Lung (tissue), 16 donors: ENCODE results near the gene CPD. TPM values are rescaled to one million over a fixed set of nuclear protein-coding genes. Genes with fewer than 3 reads are reported as not detected.

Experiments used
- ATAC-seq: fragments of 200-7000 bp; cut with Tn5 transposase; one replicate; pipeline ENCODE4 v1.9.1; 2020; ENCODE audit warnings: moderate number of reproducible peaks; ENCODE audit not compliant: insufficient read depth, low FRiP score
- DNase-seq, 3 donors: peaks; one replicate each; pipeline ENCODE4 v3.0.0-alpha.2; 2013 to 2017
- H3K27ac ChIP-seq, 2 donors: one replicate each; pipeline ENCODE4 v1.5.1; 2013; ENCODE audit warnings: mild to moderate bottlenecking in 2 of 2, moderate library complexity in 2 of 2, control low read depth in 1 of 2, inconsistent platforms in 1 of 2, low read depth in 1 of 2, low read length in 1 of 2
- H3K27me3 ChIP-seq, 3 donors: one replicate each; pipeline ENCODE4 v1.5.1; 2013; ENCODE audit warnings: low read length in 2 of 3; ENCODE audit not compliant: control insufficient read depth in 3 of 3, insufficient read depth in 3 of 3
- H3K36me3 ChIP-seq, 4 donors: one replicate each; pipeline ENCODE4 v1.5.1; 2013; ENCODE audit warnings: low read length in 4 of 4, mild to moderate bottlenecking in 1 of 4, moderate library complexity in 1 of 4; ENCODE audit not compliant: control insufficient read depth in 4 of 4, insufficient read depth in 4 of 4
- H3K4me1 ChIP-seq, 5 donors: one replicate each; pipeline ENCODE4 v1.5.1; 2013; ENCODE audit warnings: low read length in 5 of 5, mild to moderate bottlenecking in 2 of 5, moderate library complexity in 1 of 5; ENCODE audit not compliant: control insufficient read depth in 5 of 5, insufficient read depth in 5 of 5
- H3K4me3 ChIP-seq: one replicate; pipeline ENCODE4 v1.5.1; 2013; ENCODE audit warnings: mild to moderate bottlenecking, control low read depth, moderate library complexity
- H3K9ac ChIP-seq, 2 donors: one replicate each; pipeline ENCODE4 v1.5.1; 2013; ENCODE audit warnings: low read length in 2 of 2, control low read depth in 1 of 2; ENCODE audit not compliant: insufficient read depth in 1 of 2
- H3K9me3 ChIP-seq, 4 donors: one replicate each; pipeline ENCODE4 v1.5.1; 2013; ENCODE audit warnings: low read length in 3 of 4, mild to moderate bottlenecking in 1 of 4, moderate library complexity in 1 of 4; ENCODE audit not compliant: control insufficient read depth in 4 of 4, insufficient read depth in 3 of 4
- CTCF ChIP-seq: IDR thresholded peaks from 2 replicates; pipeline ENCODE4 v1.5.1; 2012; ENCODE audit warnings: mild to moderate bottlenecking; ENCODE audit errors: control extremely low read depth, extremely low read depth
- WGBS, 2 donors: extraction: QIAGEN DNeasy Blood & Tissue Kit; methylation state at CpG; one replicate each; pipeline ENCODE4 v1.1.7; 2013; 5-methylcytosine and 5-hydroxymethylcytosine counted together
- long read RNA-seq, 5 donors: transcript quantifications; one replicate each; lab custom pipeline, GENCODE V29; 2026
- polyA plus RNA-seq, 2 donors: library from polyadenylated mRNA; stranded (reverse); fragments of 200-250 nt; gene quantifications; one replicate each; pipeline ENCODE4 v1.2.1, GENCODE V29; 2013
- total RNA-seq, 2 donors: library from RNA; depleted of rRNA in 1 of 2; stranded (reverse); fragments of >200 nt in 1 of 2; gene quantifications; one replicate each; pipeline ENCODE4 v1.2.1, GENCODE V29; 2014 to 2021
- donor health status: control.
- donor health status: control.
- donor health status: Bipolar disorder and iron deficiency.
- donor health status: healthy.
- donor health status: DM: yes; HTN: yes; CAD: no.

Gene CPD
- 100 to 1,000 TPM; 106 to 126 TPM for total RNA-seq
- polyA plus RNA-seq: 10 to 100 TPM; 11.1 to 69.8 TPM
- long read RNA-seq, donor 1, full-length matches to known transcripts: 8 of 33 reads
- long read RNA-seq, donor 1, partial matches to known transcripts: 25 of 33 reads
- long read RNA-seq, donor 1, other reads (novel, unspliced or antisense): 0 of 33 reads
- long read RNA-seq, donor 2, partial matches to known transcripts: 0 of 1 reads
- long read RNA-seq, donor 2, other reads (novel, unspliced or antisense): 0 of 1 reads
- long read RNA-seq, donor 3, full-length matches to known transcripts: 3 of 3 reads
- long read RNA-seq, donor 3, partial matches to known transcripts: 0 of 3 reads
- long read RNA-seq, donor 3, other reads (novel, unspliced or antisense): 0 of 3 reads
- long read RNA-seq, donor 4, partial matches to known transcripts: 0 of 2 reads
- long read RNA-seq, donor 4, other reads (novel, unspliced or antisense): 0 of 2 reads
- long read RNA-seq, donor 5, full-length matches to known transcripts: 5 of 5 reads
- long read RNA-seq, donor 5, partial matches to known transcripts: 0 of 5 reads
- long read RNA-seq, donor 5, other reads (novel, unspliced or antisense): 0 of 5 reads

GRCh38 chr17:30378825-30379302 is at the start of gene CPD:
Gene CPD (plus strand): TSS chr17:30378927. CDS start chr17:30378981, 54 bp downstream.
- DNase-seq: peak; percentile 97 to 98 (median 98)
- peak; percentile 96 for ATAC-seq
- peaks cover 5 to 55% (median 30%) of the 10 kb centered on the region in 5 donors for H3K4me1 ChIP-seq
- no peaks in the 10 kb centered on the region for H3K27me3 ChIP-seq
- no peaks in the 10 kb centered on the region for H3K9me3 ChIP-seq
- H3K4me3 ChIP-seq: peak within 1 kb of the TSS; percentile 98
- H3K27ac ChIP-seq: peak within 1 kb of the TSS; percentile 91 to 97
- H3K9ac ChIP-seq: peak within 1 kb of the TSS in 1 of 2 donors; percentile 96
- WGBS, 2 donors: 0 to 1% methylated on average over 55 to 59 of the region's 59 CpGs
- TF ChIP-seq CTCF: no peak
- no peaks in the 10 kb centered on the region for H3K36me3 ChIP-seq

GRCh38 chr17:30332057-30332542 is 46.6 kb upstream of the CPD start:
- Histone ChIP-seq H3K4me3 (no peak overlapping the region), H3K9me3 (no peaks in the 10 kb centered on the region), H3K4me1 (no peaks in the 10 kb centered on the region), H3K27ac (no peak overlapping the region), H3K27me3 (peaks cover 0 to 3% (median 3%) of the 10 kb centered on the region in 3 donors), H3K9ac (no peak overlapping the region), H3K36me3 (no peaks in the 10 kb centered on the region)
- WGBS, 2 donors: 44 to 53% methylated on average over 4 of the region's 4 CpGs
- ATAC-seq (no peak), DNase-seq (no peak)
- no peak for TF ChIP-seq CTCF

GRCh38 chr17:30333503-30334360 is 45.0 kb upstream of the CPD start, which contains the start of gene TMIGD1:
Gene TMIGD1 (minus strand): TSS chr17:30334057. CDS start chr17:30332133, 1,924 bp downstream.
- 84 to 93% methylated on average over 9 of the region's 9 CpGs for WGBS, 2 donors
- no peak for ATAC-seq

More at GRCh38 chr17:30333503-30334360, 45.0 kb upstream of the CPD start, which contains the start of gene TMIGD1:
- Histone ChIP-seq H3K36me3 (no peaks in the 10 kb centered on the region), H3K9ac (no peak within 1 kb of the TSS), H3K27ac (no peak within 1 kb of the TSS), H3K4me1 (no peaks in the 10 kb centered on the region), H3K9me3 (no peaks in the 10 kb centered on the region), H3K4me3 (no peak within 1 kb of the TSS), H3K27me3 (peaks cover 0 to 3% (median 3%) of the 10 kb centered on the region in 3 donors)
- no peak for TF ChIP-seq CTCF
- DNase-seq: no peak
